ENCODE results near the gene KRTAP23-1.

Gene KRTAP23-1, protein sequence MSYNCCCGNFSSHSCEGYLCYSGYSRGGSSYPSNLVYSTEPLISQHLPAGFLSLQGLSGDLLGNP

DNA sequence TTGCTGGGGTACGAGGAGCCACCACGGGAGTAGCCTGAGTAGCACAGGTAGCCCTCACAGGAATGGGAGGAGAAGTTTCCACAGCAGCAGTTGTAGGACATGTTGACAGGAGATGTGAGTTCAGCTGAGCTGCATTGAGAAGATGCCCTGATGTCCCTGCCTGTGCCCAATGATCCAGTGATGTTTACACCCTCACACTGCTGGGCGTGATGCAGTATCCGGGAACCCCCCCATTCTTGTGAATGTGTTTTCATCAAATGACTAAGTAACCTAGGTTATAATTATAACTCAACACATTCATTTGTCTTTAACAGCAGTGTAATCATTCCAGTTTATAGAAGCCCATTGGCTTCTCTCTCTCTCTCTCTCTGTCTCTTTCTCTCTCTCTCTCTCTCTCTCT lies at the start of gene KRTAP23-1:
KRTAP23-1 (minus strand) TSS at position 101 of the 400 bp plus-strand sequence; CDS start at position 101, 0 bp downstream.
- no peak within 1 kb of the TSS for H3K9ac ChIP-seq (ENCODE audit: low read length)
- no peak within 1 kb of the TSS for H3K4me3 ChIP-seq (ENCODE audit: low read depth in 1 of 2, low read length in 2 of 2)
- no peaks in the 10 kb centered on the region for H3K4me1 ChIP-seq (ENCODE audit: insufficient read depth, low read length)
- H3K36me3 ChIP-seq (ENCODE audit: insufficient read depth, low read length) = no peaks in the 10 kb centered on the region
- no peaks in the 10 kb centered on the region for H3K9me3 ChIP-seq (ENCODE audit: low read length)
- H3K27ac ChIP-seq (ENCODE audit: low read depth, low read length) = no peak within 1 kb of the TSS
- no peaks in the 10 kb centered on the region for H3K27me3 ChIP-seq (ENCODE audit: control insufficient read depth in 1 of 2, insufficient read depth in 2 of 2, low read length in 2 of 2)

DNA sequence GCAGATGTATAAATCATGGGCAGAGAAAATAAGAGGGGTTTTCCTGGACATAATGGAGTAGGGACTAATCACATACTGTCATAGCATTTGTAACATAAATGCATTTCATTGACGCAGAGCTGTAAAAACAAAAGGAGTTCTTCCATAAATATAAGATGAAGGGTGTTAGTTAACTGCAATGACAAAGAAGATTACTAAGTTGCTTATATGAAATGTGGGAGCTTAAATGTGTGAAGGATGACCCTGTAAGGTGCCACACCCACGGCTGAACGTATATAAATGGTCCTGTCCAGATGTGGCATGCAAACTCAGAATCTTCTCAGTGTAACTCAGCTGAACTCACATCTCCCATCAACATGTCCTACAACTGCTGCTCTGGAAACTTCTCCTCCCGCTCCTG lies 47.3 kb upstream of the KRTAP23-1 start, which contains the start of gene KRTAP13-1:
KRTAP13-1 (plus strand) TSS at position 301 of the 400 bp plus-strand sequence; CDS start at position 357, 56 bp downstream.
- H3K9me3 ChIP-seq (ENCODE audit: low read length) = no peaks in the 10 kb centered on the region
- no peak within 1 kb of the TSS for H3K4me3 ChIP-seq (ENCODE audit: low read depth in 1 of 2, low read length in 2 of 2)
- no peak within 1 kb of the TSS for H3K27ac ChIP-seq (ENCODE audit: low read depth, low read length)
- no peaks in the 10 kb centered on the region for H3K36me3 ChIP-seq (ENCODE audit: insufficient read depth, low read length)
- H3K27me3 ChIP-seq (ENCODE audit: control insufficient read depth in 1 of 2, insufficient read depth in 2 of 2, low read length in 2 of 2) = no peaks in the 10 kb centered on the region
- no peak within 1 kb of the TSS for H3K9ac ChIP-seq (ENCODE audit: low read length)
- no peaks in the 10 kb centered on the region for H3K4me1 ChIP-seq (ENCODE audit: insufficient read depth, low read length)

DNA sequence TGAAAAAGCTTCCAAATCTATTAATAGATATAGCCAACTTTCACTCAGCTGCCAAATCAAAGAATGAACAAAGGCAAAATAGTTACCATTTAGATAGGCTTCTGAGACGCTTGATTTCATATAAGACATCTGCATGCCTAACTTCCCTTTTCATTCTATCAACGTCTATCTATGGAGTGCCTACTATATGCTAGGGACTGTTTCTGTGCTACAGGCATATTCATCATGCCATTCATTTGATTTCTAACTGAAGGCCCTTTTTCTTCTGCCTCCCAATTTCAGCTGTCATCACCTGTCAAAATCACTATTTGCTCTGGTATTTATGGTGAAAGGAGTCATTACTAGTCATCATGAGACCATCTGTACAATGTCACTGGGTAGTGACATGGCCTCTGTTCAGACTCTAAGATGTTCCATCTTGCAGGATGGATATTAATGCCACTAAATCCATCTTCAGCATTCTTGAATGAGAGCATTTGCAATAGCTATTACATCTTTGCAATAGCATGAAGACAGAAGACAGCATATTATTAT lies 43.2 kb upstream of the KRTAP23-1 start:
- Histone ChIP-seq H3K27me3 (ENCODE audit: control insufficient read depth in 1 of 2, insufficient read depth in 2 of 2, low read length in 2 of 2) (no peaks in the 10 kb centered on the region), H3K4me1 (ENCODE audit: insufficient read depth, low read length) (no peaks in the 10 kb centered on the region), H3K27ac (ENCODE audit: low read depth, low read length) (no peak overlapping the region), H3K36me3 (ENCODE audit: insufficient read depth, low read length) (no peaks in the 10 kb centered on the region), H3K4me3 (ENCODE audit: low read depth in 1 of 2, low read length in 2 of 2) (no peak overlapping the region), H3K9ac (ENCODE audit: low read length) (no peak overlapping the region), H3K9me3 (ENCODE audit: low read length) (no peaks in the 10 kb centered on the region)

DNA sequence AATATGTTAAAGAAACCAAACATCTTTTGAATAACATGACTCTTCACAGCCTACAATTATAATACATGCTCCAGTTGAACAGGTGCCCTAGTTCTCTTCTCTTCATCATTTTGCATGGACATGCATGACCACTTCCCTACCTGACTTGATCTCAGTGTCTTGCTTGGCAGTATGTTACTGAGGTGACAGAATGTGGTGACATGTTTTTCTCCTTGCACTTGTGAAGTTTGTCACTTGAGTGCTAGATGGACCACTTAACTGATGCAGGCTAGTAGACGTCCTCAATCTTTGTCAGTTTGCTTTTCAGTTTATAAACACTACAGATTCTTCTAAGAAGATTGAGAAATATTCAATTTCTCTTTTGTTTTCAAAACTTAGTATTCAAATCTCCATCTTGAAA lies 33.8 kb upstream of the KRTAP23-1 start:
- no peak overlapping the region for H3K27ac ChIP-seq (ENCODE audit: low read depth, low read length)
- no peaks in the 10 kb centered on the region for H3K36me3 ChIP-seq (ENCODE audit: insufficient read depth, low read length)
- H3K9me3 ChIP-seq (ENCODE audit: low read length) = no peaks in the 10 kb centered on the region
- H3K27me3 ChIP-seq (ENCODE audit: control insufficient read depth in 1 of 2, insufficient read depth in 2 of 2, low read length in 2 of 2) = no peaks in the 10 kb centered on the region
- no peak overlapping the region for H3K4me3 ChIP-seq (ENCODE audit: low read depth in 1 of 2, low read length in 2 of 2)
- H3K9ac ChIP-seq (ENCODE audit: low read length) = no peak overlapping the region
- H3K4me1 ChIP-seq (ENCODE audit: insufficient read depth, low read length) = no peaks in the 10 kb centered on the region

DNA sequence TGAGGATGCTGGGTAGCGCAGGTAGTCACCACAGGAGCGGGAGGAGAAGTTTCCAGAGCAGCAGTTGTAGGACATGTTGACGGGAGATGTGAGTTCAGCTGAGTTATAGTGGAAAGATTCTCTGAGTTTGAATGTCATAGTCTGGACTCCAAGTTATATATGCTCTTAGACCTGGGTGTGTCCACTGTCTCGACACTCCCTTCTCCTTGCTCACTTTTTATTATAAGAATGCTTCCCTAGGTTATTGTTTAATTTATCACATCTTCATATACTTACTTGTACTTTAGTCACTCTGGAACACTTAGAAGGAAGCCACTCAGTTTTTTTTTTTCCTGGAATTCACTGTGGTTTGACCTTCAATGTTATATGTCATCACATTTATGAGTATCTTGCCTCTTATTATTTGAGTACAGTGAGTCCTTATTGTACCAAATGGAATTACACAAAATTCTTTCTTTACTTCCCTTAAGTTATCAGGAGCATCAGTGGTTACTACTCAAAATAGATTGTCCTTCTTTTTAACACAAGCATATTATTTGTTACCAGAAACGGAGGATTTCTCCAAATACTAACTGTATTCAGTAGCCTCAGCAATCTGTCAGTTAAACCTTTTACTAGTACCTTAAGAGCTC lies 23.8 kb upstream of the KRTAP23-1 start, which contains the start of gene KRTAP13-2:
KRTAP13-2 (minus strand) TSS at position 133 of the 632 bp plus-strand sequence; CDS start at position 75, 58 bp downstream.
- Histone ChIP-seq H3K27ac (ENCODE audit: low read depth, low read length) (no peak within 1 kb of the TSS), H3K9ac (ENCODE audit: low read length) (no peak within 1 kb of the TSS), H3K27me3 (ENCODE audit: control insufficient read depth in 1 of 2, insufficient read depth in 2 of 2, low read length in 2 of 2) (no peaks in the 10 kb centered on the region), H3K4me3 (ENCODE audit: low read depth in 1 of 2, low read length in 2 of 2) (no peak within 1 kb of the TSS), H3K36me3 (ENCODE audit: insufficient read depth, low read length) (no peaks in the 10 kb centered on the region), H3K9me3 (ENCODE audit: low read length) (no peaks in the 10 kb centered on the region), H3K4me1 (ENCODE audit: insufficient read depth, low read length) (no peaks in the 10 kb centered on the region)

DNA sequence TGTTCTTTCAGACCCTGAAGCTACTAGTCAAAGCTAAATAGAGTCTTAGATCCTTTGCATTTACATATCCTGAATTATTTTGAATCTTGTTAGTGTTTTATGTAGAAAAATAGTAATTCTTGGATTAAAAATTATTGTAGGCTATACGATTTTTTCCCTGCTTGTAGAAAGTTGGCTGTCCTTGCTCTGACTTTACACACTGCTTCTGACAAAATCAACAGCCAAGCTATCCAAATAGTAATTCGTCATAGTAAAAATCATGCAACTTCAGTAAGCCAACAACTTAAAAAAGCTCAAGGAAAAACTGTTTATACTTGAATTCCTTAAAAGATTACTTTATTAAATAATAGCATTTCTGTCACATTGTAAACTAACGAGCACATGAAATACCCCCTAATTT lies 7.5 kb upstream of the KRTAP23-1 start:
- no peak overlapping the region for H3K4me3 ChIP-seq (ENCODE audit: low read depth in 1 of 2, low read length in 2 of 2)
- H3K9me3 ChIP-seq (ENCODE audit: low read length) = no peaks in the 10 kb centered on the region
- H3K36me3 ChIP-seq (ENCODE audit: insufficient read depth, low read length) = no peaks in the 10 kb centered on the region
- H3K27ac ChIP-seq (ENCODE audit: low read depth, low read length) = no peak overlapping the region
- H3K27me3 ChIP-seq (ENCODE audit: control insufficient read depth in 1 of 2, insufficient read depth in 2 of 2, low read length in 2 of 2) = no peaks in the 10 kb centered on the region
- no peak overlapping the region for H3K9ac ChIP-seq (ENCODE audit: low read length)
- H3K4me1 ChIP-seq (ENCODE audit: insufficient read depth, low read length) = no peaks in the 10 kb centered on the region

DNA sequence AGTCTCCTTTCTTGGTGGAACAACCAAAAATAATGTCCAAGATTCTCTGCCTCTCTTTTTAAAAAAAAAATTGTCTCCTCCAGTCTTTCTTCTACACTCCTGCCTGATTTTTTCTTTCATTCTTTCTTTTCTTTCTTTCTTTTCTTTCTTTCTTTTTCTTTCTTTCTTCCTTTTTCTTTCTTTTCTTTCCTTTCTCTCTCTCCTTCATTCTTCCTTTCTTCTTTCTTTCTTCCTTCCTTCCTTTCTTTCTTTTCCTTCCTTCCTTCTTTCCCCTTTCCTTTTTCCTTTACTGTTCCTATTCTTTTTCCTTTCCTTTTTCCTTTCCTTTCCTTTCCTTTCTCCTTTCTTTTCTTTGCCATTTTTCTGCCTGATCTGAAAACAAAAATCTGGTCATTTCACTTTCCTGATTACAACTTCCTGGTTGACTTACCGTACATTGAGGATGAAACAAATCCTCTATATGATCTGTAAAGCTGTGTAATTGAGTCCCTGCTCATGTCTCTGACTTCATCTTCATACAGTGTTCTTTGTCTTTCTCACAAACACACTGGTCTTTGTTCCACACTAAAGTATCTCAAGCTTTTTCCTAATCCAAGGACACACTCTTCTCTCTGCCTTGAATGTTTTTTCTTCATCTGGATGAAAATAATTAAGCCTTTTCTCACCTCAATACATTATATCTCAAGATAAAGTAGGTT lies 6.1 kb upstream of the KRTAP23-1 start:
- H3K9ac ChIP-seq (ENCODE audit: low read length) = no peak overlapping the region
- H3K27me3 ChIP-seq (ENCODE audit: control insufficient read depth in 1 of 2, insufficient read depth in 2 of 2, low read length in 2 of 2) = no peaks in the 10 kb centered on the region
- no peaks in the 10 kb centered on the region for H3K4me1 ChIP-seq (ENCODE audit: insufficient read depth, low read length)
- no peak overlapping the region for H3K27ac ChIP-seq (ENCODE audit: low read depth, low read length)
- H3K9me3 ChIP-seq (ENCODE audit: low read length) = no peaks in the 10 kb centered on the region
- H3K36me3 ChIP-seq (ENCODE audit: insufficient read depth, low read length) = no peaks in the 10 kb centered on the region
- H3K4me3 ChIP-seq (ENCODE audit: low read depth in 1 of 2, low read length in 2 of 2) = no peak overlapping the region

DNA sequence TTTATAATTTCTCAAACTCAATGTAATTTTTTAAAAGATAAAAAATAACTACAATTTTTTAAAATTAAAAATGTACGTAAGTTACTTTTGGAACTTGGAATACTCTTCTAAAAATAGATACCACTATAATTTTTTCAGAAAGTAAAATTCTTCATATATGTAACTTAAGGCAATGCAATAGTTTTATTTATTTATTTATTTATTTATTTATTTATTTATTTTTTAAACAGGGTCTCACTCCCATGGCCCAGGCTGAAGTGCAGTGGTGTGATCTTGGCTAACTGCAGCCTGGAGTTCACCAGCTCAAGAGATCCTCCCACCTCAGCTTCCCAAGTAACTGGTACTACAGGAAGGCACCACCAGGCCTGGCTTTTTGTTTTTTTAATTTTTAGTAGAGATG lies 3.1 kb upstream of the KRTAP23-1 start:
- Histone ChIP-seq H3K4me1 (ENCODE audit: insufficient read depth, low read length) (no peaks in the 10 kb centered on the region), H3K27me3 (ENCODE audit: control insufficient read depth in 1 of 2, insufficient read depth in 2 of 2, low read length in 2 of 2) (no peaks in the 10 kb centered on the region), H3K9me3 (ENCODE audit: low read length) (no peaks in the 10 kb centered on the region), H3K4me3 (ENCODE audit: low read depth in 1 of 2, low read length in 2 of 2) (no peak overlapping the region), H3K27ac (ENCODE audit: low read depth, low read length) (no peak overlapping the region), H3K36me3 (ENCODE audit: insufficient read depth, low read length) (no peaks in the 10 kb centered on the region), H3K9ac (ENCODE audit: low read length) (no peak overlapping the region)

DNA sequence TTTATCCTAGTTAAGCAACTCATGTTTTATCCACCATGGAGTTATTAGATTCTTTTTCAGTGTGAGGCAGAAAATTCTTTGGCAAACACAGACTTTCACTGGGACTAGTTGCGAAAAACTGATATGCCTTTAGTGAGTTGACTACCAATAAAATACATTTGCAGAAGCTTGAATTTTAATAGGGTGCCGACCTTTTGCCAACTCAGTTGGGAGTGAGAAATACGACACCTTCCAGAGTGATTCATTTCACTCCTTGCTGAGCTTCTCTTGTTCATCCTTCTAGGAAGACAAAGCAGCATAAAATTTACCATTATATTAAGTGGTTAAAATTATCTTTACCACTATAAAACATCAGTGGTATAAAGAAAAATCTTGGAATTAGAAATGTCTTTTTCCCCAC lies 1.2 kb upstream of the KRTAP23-1 start:
- no peak overlapping the region for H3K27ac ChIP-seq (ENCODE audit: low read depth, low read length)
- no peaks in the 10 kb centered on the region for H3K27me3 ChIP-seq (ENCODE audit: control insufficient read depth in 1 of 2, insufficient read depth in 2 of 2, low read length in 2 of 2)
- H3K4me1 ChIP-seq (ENCODE audit: insufficient read depth, low read length) = no peaks in the 10 kb centered on the region
- no peaks in the 10 kb centered on the region for H3K36me3 ChIP-seq (ENCODE audit: insufficient read depth, low read length)
- H3K9me3 ChIP-seq (ENCODE audit: low read length) = no peaks in the 10 kb centered on the region
- H3K4me3 ChIP-seq (ENCODE audit: low read depth in 1 of 2, low read length in 2 of 2) = no peak overlapping the region
- no peak overlapping the region for H3K9ac ChIP-seq (ENCODE audit: low read length)

DNA sequence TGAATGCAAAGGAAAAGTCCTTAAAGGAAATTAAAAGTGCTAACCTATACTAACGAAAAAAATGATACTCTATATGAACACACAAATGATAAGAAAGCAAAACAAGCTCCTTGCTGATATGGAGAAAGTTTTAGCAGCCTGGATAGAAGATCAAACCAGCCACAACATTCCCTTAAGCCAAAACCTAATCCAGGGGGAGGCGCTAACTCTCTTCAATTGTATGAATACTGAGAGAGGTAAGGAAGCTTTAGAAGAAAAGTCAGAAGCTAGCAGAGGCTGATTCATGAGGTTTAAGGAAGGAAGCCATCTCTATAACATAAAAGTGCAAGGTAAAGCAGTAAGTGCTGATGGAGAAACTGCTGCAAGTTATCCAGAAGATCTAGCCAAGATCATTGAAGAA lies 3.4 kb downstream of the KRTAP23-1 start:
- H3K4me3 ChIP-seq (ENCODE audit: low read depth in 1 of 2, low read length in 2 of 2) = no peak overlapping the region
- no peaks in the 10 kb centered on the region for H3K36me3 ChIP-seq (ENCODE audit: insufficient read depth, low read length)
- H3K27ac ChIP-seq (ENCODE audit: low read depth, low read length) = no peak overlapping the region
- no peaks in the 10 kb centered on the region for H3K27me3 ChIP-seq (ENCODE audit: control insufficient read depth in 1 of 2, insufficient read depth in 2 of 2, low read length in 2 of 2)
- no peaks in the 10 kb centered on the region for H3K9me3 ChIP-seq (ENCODE audit: low read length)
- H3K9ac ChIP-seq (ENCODE audit: low read length) = no peak overlapping the region
- no peaks in the 10 kb centered on the region for H3K4me1 ChIP-seq (ENCODE audit: insufficient read depth, low read length)

DNA sequence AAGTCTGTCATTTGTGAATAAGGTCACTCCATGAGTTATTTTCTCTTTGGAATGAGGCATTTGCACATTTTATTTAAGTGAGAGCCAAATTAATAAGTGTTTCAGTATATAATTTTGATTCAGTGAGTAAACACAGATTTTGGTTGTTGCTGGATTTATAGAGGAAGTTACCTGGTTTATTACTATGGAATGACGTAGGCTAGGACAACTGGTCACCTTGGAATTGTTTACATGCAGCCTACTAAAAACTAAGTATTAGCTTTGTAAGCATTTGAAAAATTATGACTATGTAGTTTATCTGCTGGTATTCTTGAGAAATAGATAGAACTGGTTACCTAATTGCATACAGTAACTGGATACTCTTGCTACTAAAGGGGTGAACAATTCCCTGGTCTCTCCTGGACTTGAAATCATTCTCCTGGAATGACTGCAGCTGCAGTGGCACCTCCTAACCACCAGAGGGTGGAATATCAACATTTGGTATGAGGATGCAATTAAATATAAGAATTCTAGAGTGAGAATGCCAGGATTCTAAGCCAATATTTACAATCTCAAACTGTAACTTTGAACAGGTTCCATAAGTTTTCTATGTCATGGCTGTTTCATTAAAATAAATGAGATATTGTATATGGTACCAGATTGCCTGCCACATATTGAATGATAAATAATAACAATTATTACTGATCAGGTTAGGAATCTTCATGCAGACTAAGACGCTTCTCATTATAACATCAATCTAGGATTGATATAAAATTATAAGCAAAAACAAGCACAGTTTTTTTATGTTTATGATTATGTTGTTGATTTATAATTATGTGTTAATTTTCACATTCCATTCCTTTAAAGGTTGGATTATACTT lies 7.5 kb downstream of the KRTAP23-1 start:
- no peaks in the 10 kb centered on the region for H3K27me3 ChIP-seq (ENCODE audit: control insufficient read depth in 1 of 2, insufficient read depth in 2 of 2, low read length in 2 of 2)
- no peak overlapping the region for H3K27ac ChIP-seq (ENCODE audit: low read depth, low read length)
- no peaks in the 10 kb centered on the region for H3K4me1 ChIP-seq (ENCODE audit: insufficient read depth, low read length)
- no peaks in the 10 kb centered on the region for H3K9me3 ChIP-seq (ENCODE audit: low read length)
- H3K9ac ChIP-seq (ENCODE audit: low read length) = no peak overlapping the region
- no peaks in the 10 kb centered on the region for H3K36me3 ChIP-seq (ENCODE audit: insufficient read depth, low read length)
- no peak overlapping the region for H3K4me3 ChIP-seq (ENCODE audit: low read depth in 1 of 2, low read length in 2 of 2)
